Measurements from ENCODE around the gene GPR137C.

- TF ChIP-seq EZH2 (IDR thresholded peaks at IDR 0.05; ENCODE audit: low read length), result no peak
- TF ChIP-seq CTCF (optimal IDR thresholded peaks at IDR 0.05 in 1 of 3, IDR thresholded peaks at IDR 0.05 in 1 of 3, conservative IDR thresholded peaks at IDR 0.05 in 1 of 3; ENCODE audit: extremely low read depth in 1 of 3, insufficient read depth in 2 of 3, low read length in 3 of 3), result no peak
These were observed 108.2 kb downstream of the GPR137C start for GRCh38 chr14:52660832-52661231.

Measured in keratinocyte (primary cell).